PFSK-1 (cell line): ENCODE results near the gene KLK1.

Experiments used
- FOXP2 ChIP-seq: optimal IDR thresholded peaks from 2 replicates; pipeline ENCODE3; 2011; ENCODE audit warnings: borderline replicate concordance, control low read depth, inconsistent platforms; ENCODE audit not compliant: insufficient read depth; ENCODE audit errors: extremely low read length, extremely low read depth
- POLR2AphosphoS5 ChIP-seq: IDR thresholded peaks from 2 replicates; pipeline ENCODE4 v1.6.1; 2012; ENCODE audit warnings: low read depth, mild to moderate bottlenecking, control low read depth, low read length, moderate library complexity
- SIN3A ChIP-seq: IDR thresholded peaks from 2 replicates; pipeline ENCODE4 v1.6.1; 2012; ENCODE audit warnings: mild to moderate bottlenecking, low read length, moderate library complexity, borderline replicate concordance; ENCODE audit not compliant: insufficient read depth
- TAF1 ChIP-seq: IDR thresholded peaks from 2 replicates; pipeline ENCODE4 v1.6.1; 2012; ENCODE audit warnings: low read length, control low read depth, borderline replicate concordance; ENCODE audit not compliant: insufficient read depth
- TF ChIP-seq, protein P1 (sequence below), 2 experiments: IDR thresholded peaks; 2 replicates each; pipeline versions ENCODE4 v1.6.1 to v1.8.0; 2011 to 2012; ENCODE audit warnings: low read depth in 2 of 2, low read length in 2 of 2, control low read depth in 1 of 2, inconsistent platforms in 1 of 2, mild to moderate bottlenecking in 1 of 2, moderate library complexity in 1 of 2; ENCODE audit not compliant: insufficient read depth in 1 of 2

KLK1 gene

DNA sequence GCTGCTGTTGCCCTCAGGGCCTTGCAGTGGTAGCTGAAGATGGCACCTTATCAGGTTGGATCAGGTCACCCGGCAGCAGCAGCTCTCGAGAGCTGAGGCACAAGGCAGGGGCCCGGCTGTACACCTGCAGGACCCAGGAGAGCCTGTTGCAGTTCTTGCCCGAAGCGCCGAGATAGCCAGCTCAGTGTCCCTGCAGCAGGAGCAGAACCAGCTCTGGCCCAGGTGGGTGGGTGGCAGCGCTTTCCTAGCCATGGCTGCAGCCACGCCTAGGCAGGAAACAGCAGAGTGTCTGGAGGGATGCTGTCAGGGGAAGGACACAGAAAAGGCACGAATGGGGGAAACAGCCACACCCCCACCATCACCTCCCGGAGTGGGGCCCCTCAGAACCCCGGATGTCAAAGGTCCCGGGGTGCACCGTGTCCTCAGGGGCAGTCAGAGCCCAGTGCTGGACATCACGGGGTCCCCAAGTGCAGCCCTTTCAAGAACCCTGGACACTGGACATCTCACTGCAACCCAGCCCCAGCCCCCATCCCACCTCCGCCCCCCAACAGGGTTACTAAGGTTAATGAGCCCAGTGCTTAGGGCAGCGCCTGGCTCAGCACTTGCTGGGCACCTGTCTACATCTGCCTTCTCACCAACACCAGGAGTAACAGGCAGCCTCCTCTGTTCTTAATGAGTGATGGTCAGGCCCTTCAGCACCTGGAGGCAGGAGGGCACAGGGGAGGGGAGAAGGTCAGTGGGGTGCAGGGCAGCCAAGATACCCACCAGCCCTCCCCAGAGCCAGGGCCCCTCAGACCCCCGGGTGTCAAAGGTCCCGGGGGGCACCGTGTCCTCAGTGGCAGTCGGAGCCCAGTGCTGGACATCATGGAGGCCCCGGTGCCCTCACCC lies 24.7 kb downstream of the KLK1 start:
- TF ChIP-seq POLR2AphosphoS5 (peak; percentile 10; the same call in 1 of the 2 replicates), FOXP2 (no peak)

DNA sequence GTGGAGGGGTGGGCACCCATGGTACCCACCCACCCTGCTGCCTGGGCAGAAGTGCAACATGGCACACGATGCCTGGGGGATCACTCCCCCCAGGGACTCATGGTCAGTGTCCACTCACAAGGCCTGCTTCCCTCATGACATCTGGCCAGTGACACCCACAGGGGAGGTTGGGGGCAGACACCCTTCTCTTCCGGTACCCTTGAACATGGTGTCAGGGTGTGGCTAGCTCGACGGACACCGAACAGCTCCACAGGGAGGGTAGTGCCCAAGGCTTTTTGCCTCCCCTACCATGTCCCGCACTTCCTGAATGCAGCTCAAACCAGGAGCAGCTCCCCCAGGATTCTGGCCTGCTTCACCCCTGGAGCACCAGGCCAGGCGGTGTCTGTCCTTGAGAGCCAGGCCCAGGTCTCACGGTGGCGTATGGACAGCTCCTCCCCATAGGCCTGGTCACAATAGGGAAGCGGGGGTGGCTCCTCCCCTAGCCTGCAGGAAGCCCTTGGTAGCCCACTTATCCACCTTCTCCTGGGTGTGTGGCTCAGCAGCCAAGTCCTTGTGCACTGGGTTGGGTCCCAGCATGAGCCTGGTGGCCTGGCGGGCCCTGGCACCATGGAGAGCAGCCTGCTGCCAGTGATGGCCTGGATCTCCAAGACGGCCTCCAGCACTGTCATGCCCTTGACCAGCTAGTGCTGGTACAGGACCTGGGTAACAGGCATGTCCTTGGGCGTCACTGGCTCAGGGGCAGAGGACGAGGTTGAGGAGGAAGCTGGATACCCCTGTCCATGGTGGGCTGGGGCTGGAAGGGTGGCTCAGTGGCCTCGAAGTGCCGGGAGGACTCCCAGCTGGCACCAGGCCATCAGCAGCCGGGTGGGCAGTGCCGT lies 25.6 kb downstream of the KLK1 start:
- peak; percentile 73; the same call in 1 of the 2 replicates for TF ChIP-seq POLR2AphosphoS5
- TF ChIP-seq, protein P1, sequence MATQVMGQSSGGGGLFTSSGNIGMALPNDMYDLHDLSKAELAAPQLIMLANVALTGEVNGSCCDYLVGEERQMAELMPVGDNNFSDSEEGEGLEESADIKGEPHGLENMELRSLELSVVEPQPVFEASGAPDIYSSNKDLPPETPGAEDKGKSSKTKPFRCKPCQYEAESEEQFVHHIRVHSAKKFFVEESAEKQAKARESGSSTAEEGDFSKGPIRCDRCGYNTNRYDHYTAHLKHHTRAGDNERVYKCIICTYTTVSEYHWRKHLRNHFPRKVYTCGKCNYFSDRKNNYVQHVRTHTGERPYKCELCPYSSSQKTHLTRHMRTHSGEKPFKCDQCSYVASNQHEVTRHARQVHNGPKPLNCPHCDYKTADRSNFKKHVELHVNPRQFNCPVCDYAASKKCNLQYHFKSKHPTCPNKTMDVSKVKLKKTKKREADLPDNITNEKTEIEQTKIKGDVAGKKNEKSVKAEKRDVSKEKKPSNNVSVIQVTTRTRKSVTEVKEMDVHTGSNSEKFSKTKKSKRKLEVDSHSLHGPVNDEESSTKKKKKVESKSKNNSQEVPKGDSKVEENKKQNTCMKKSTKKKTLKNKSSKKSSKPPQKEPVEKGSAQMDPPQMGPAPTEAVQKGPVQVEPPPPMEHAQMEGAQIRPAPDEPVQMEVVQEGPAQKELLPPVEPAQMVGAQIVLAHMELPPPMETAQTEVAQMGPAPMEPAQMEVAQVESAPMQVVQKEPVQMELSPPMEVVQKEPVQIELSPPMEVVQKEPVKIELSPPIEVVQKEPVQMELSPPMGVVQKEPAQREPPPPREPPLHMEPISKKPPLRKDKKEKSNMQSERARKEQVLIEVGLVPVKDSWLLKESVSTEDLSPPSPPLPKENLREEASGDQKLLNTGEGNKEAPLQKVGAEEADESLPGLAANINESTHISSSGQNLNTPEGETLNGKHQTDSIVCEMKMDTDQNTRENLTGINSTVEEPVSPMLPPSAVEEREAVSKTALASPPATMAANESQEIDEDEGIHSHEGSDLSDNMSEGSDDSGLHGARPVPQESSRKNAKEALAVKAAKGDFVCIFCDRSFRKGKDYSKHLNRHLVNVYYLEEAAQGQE (IDR thresholded peaks at IDR 0.05; ENCODE audit: insufficient read depth in 1 of 2, low read depth in 2 of 2, low read length in 2 of 2): peak; percentile 60 to 75; a peak in 2 of 4 replicates
- TF ChIP-seq TAF1: no peak

DNA sequence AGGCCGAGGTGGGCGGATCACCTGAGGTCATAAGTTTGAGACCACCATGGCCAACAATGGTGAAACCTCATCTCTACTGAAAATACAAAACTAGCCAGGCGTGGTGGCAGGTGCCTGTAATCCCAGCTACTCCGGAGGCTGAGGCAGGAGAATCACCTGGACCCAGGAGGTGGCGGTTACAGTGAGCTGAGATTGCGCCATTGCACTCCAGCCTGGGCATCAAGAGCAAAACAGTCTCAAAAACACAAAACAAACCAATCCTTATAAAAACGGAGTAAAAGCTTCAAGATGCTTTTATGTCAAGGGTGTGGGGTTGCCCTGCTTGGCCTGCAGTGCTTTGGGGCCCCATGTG lies 26.2 kb downstream of the KLK1 start:
- no peak for TF ChIP-seq SIN3A
- no peak for TF ChIP-seq POLR2AphosphoS5
- TF ChIP-seq, protein P1 (IDR thresholded peaks at IDR 0.05; ENCODE audit: insufficient read depth in 1 of 2, low read depth in 2 of 2, low read length in 2 of 2): no peak
- no peak for TF ChIP-seq TAF1
- no peak for TF ChIP-seq FOXP2

DNA sequence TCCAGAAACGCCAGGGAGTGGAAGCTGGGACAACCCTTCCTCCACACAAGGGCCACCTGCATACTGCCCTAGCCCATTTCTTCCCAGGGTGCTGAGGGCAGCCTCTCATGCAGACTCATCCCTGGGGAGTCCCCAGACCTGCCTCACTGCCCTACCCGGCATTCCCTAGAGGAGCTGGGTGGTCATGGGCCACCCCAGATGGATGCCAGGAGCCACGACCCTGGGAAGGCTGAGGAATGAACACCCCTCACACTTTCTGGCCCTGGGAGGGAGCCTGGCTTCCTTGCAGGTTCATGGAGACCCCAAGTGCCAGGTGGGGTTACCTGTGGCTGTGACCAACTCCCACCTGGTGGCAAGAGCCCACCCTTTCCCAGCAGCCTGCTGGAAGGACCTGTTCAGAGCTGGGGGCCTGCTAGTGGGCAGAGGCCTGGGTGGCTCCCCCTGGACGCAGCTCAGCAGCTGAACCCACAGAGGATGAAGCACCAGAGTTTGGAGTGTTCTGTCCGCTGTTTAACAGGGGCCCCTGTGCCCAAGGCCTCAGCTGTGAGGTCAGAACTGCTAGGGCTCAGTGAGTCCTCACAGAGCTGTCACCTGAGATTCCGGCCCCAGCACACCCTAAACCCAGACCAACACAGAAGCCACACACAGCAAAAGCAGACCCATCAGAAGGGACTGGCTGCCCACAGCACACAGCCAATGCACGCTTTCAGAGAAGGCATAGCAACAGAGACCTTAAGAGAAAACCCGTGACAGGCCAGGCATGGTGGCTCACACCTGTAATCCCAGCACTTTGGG lies 26.8 kb downstream of the KLK1 start:
- TF ChIP-seq TAF1: no peak
- no peak for TF ChIP-seq FOXP2
- TF ChIP-seq, protein P1 (IDR thresholded peaks at IDR 0.05; ENCODE audit: insufficient read depth in 1 of 2, low read depth in 2 of 2, low read length in 2 of 2): no peak
- TF ChIP-seq SIN3A: no peak
- TF ChIP-seq POLR2AphosphoS5: no peak

DNA sequence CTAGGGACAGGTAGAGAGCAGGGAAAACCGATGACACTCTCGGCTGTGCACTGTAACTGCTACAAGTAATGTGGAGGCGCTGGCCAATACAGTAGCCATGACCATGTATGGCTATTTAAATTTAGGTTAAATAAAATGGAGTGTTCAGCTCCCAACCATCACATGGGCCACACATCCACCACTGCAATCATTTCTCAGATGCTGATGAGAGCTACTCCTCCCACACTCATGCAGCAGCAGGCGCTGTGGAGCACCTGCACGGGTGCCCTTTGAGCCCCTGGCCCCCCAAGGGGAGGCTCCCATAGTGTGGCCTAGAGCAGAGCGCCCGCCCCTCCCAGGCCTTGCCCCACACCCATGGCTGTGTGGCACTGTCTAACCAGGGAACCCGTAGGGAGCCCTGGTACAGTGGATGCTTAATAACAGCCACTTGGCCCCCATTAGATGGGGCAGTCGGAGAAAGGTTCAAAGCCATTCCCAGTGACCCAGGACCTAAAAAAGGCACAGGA lies 27.4 kb downstream of the KLK1 start:
- peak; percentile 24 for TF ChIP-seq POLR2AphosphoS5
- no peak for TF ChIP-seq FOXP2
- TF ChIP-seq, protein P1 (IDR thresholded peaks at IDR 0.05; ENCODE audit: insufficient read depth in 1 of 2, low read depth in 2 of 2, low read length in 2 of 2): no peak
- TF ChIP-seq TAF1: no peak
- TF ChIP-seq SIN3A: peak; percentile 31; the same call in 1 of the 2 replicates
